Measurements from ENCODE around the gene SFPQ. TPM values are rescaled to one million over a fixed set of nuclear protein-coding genes. Genes with fewer than 3 reads are reported as not detected.

SFPQ gene
- polyA plus RNA-seq, 1 experiment: 126 TPM

- ChIA-PET CTCF (no interaction called here), POLR2A (no interaction called here)
- H3K27me3 ChIP-seq (ENCODE audit: control insufficient read depth, insufficient read depth, low read length): no peaks in the 10 kb centered on the region
- no peaks in the 10 kb centered on the region for H3K9me3 ChIP-seq (ENCODE audit: control insufficient read depth, insufficient read depth, low read length)
- no peak for TF ChIP-seq CTCF (IDR thresholded peaks at IDR 0.05; ENCODE audit: low read depth, low read length)
- H3K4me3 ChIP-seq (ENCODE audit: low read depth, low read length): 0 out of 2 replicates have a peak overlapping the region, but pooled peaks have one; percentile 7
- DNase-seq (ENCODE audit: low read depth, low spot score): no peak
- no peak overlapping the region for H3K27ac ChIP-seq (ENCODE audit: low read depth, low read length)
These were observed 5.1 kb downstream of the SFPQ start for GRCh38 chr1:35187816-35188342.

GRCh38 chr1:35186239-35186638 is 6.7 kb downstream of the SFPQ start:
- DNase-seq (ENCODE audit: low read depth, low spot score): no peak
- TF ChIP-seq CTCF (IDR thresholded peaks at IDR 0.05; ENCODE audit: low read depth, low read length): no peak
- Histone ChIP-seq H3K27me3 (ENCODE audit: control insufficient read depth, insufficient read depth, low read length) (no peaks in the 10 kb centered on the region), H3K4me3 (ENCODE audit: low read depth, low read length) (no peak overlapping the region), H3K9me3 (ENCODE audit: control insufficient read depth, insufficient read depth, low read length) (no peaks in the 10 kb centered on the region), H3K27ac (ENCODE audit: low read depth, low read length) (no peak overlapping the region)
- CTCF ChIA-PET: no interaction called here
- POLR2A ChIA-PET: no interaction called here

GRCh38 chr1:35185200-35185599 is 7.7 kb downstream of the SFPQ start:
- Histone ChIP-seq H3K9me3 (ENCODE audit: control insufficient read depth, insufficient read depth, low read length) (no peaks in the 10 kb centered on the region), H3K27ac (ENCODE audit: low read depth, low read length) (no peak overlapping the region), H3K27me3 (ENCODE audit: control insufficient read depth, insufficient read depth, low read length) (no peaks in the 10 kb centered on the region), H3K4me3 (ENCODE audit: low read depth, low read length) (no peak overlapping the region)
- no peak for DNase-seq (ENCODE audit: low read depth, low spot score)
- TF ChIP-seq CTCF (IDR thresholded peaks at IDR 0.05; ENCODE audit: low read depth, low read length): no peak
- ChIA-PET CTCF (interaction anchor here (1.0 kb wide), 1 partner anchor 17 kb away, joined by 4 read pairs; no protein-coding TSS in a partner anchor), POLR2A (no interaction called here)

- Histone ChIP-seq H3K4me3 (ENCODE audit: low read depth, low read length) (no peak overlapping the region), H3K27ac (ENCODE audit: low read depth, low read length) (no peak overlapping the region), H3K27me3 (ENCODE audit: control insufficient read depth, insufficient read depth, low read length) (no peaks in the 10 kb centered on the region), H3K9me3 (ENCODE audit: control insufficient read depth, insufficient read depth, low read length) (no peaks in the 10 kb centered on the region)
- ChIA-PET POLR2A (no interaction called here), CTCF (no interaction called here)
- no peak for TF ChIP-seq CTCF (IDR thresholded peaks at IDR 0.05; ENCODE audit: low read depth, low read length)
- DNase-seq (ENCODE audit: low read depth, low spot score): no peak
These were observed 8.3 kb downstream of the SFPQ start for GRCh38 chr1:35184495-35185199.

- no peaks in the 10 kb centered on the region for H3K27me3 ChIP-seq (ENCODE audit: control insufficient read depth, insufficient read depth, low read length)
- no peak for TF ChIP-seq CTCF (IDR thresholded peaks at IDR 0.05; ENCODE audit: low read depth, low read length)
- H3K4me3 ChIP-seq (ENCODE audit: low read depth, low read length): no peak overlapping the region
- CTCF ChIA-PET: no interaction called here
- no peak for DNase-seq (ENCODE audit: low read depth, low spot score)
- H3K27ac ChIP-seq (ENCODE audit: low read depth, low read length): no peak overlapping the region
- H3K9me3 ChIP-seq (ENCODE audit: control insufficient read depth, insufficient read depth, low read length): no peaks in the 10 kb centered on the region
- POLR2A ChIA-PET: interaction anchor here (0.5 kb wide), 1 partner anchor 121 kb away, joined by 3 read pairs; no protein-coding TSS in a partner anchor
These were observed 11.0 kb downstream of the SFPQ start for GRCh38 chr1:35181790-35182455.
